Cardiac muscle cell (in vitro differentiated cells and primary cell): ENCODE data around the gene OR9G1. TPM values are rescaled to one million over a fixed set of nuclear protein-coding genes. Genes with fewer than 3 reads are reported as not detected.
"Not testable (repeated sequence)": the region's sequence is repeated elsewhere in the genome, so short reads cannot be mapped to it uniquely, and the experiment has no call there.

Source experiments
- DNase-seq, 2 donors: peaks; one replicate each; pipeline versions ENCODE4 v3.0.0 to v3.0.0-alpha.2; 2010 to 2017; ENCODE audit warnings: low read depth in 1 of 2, low spot score in 1 of 2
- H3K27ac ChIP-seq: fragments of 200-600 bp; sonication (generic); 2 replicates; pipeline ENCODE4 v1.5.1; 2016
- H3K27me3 ChIP-seq: fragments of 200-600 bp; sonication (generic); 2 replicates; pipeline ENCODE4 v1.6.0; 2016; ENCODE audit warnings: control low read depth
- H3K36me3 ChIP-seq: fragments of 200-600 bp; sonication (generic); 2 replicates; pipeline ENCODE4 v1.5.1; 2016; ENCODE audit warnings: control low read depth
- H3K4me1 ChIP-seq: fragments of 200-600 bp; sonication (generic); 2 replicates; pipeline ENCODE4 v1.8.1; 2017; ENCODE audit warnings: low read depth, mild to moderate bottlenecking, mixed run types
- H3K4me3 ChIP-seq: fragments of 200-600 bp; sonication (generic); 2 replicates; pipeline ENCODE4 v1.5.1; 2016; ENCODE audit warnings: mild to moderate bottlenecking
- H3K9me3 ChIP-seq: fragments of 200-600 bp; sonication (generic); 2 replicates; pipeline ENCODE4 v1.5.1; 2017; ENCODE audit warnings: low read depth, mild to moderate bottlenecking, control low read depth
- CTCF ChIP-seq: IDR thresholded peaks from 2 replicates; pipeline ENCODE4 v1.5.1; 2012; ENCODE audit warnings: low read depth, mild to moderate bottlenecking, low read length
- polyA plus RNA-seq: library from polyadenylated mRNA; unstranded; fragments of >200 nt; fragmentation: Nextera tagmentation; extraction: Ambion mirVana; gene quantifications from 2 replicates; pipeline ENCODE4 v1.2.1, GENCODE V29; 2016
- total RNA-seq: library from RNA; depleted of rRNA; stranded (reverse); fragments of >200 nt; gene quantifications from 2 replicates; pipeline ENCODE4 v1.2.3, GENCODE V29; 2016

The OR9G1 gene
- total RNA-seq (not detected in 2 replicates), polyA plus RNA-seq (not detected in 2 replicates)

- Histone ChIP-seq H3K4me1 (no peaks in the 10 kb centered on the region), H3K27ac (no peak within 1 kb of the TSS), H3K9me3 (no peaks in the 10 kb centered on the region), H3K27me3 (no peaks in the 10 kb centered on the region), H3K4me3 (no peak within 1 kb of the TSS), H3K36me3 (no peaks in the 10 kb centered on the region)
- no peak for TF ChIP-seq CTCF
- no peak for DNase-seq
These were observed at the start of gene OR9G1 for GRCh38 chr11:56698795-56699194. Gene OR9G1, plus strand, starts transcription at chr11:56699095. Its CDS starts 1,293 bp downstream, at chr11:56700388.

- no peaks in the 10 kb centered on the region for H3K9me3 ChIP-seq
- H3K27ac ChIP-seq = no peak overlapping the region
- H3K4me1 ChIP-seq = no peaks in the 10 kb centered on the region
- H3K36me3 ChIP-seq = no peaks in the 10 kb centered on the region
- H3K4me3 ChIP-seq = no peak overlapping the region
- no peak for DNase-seq
- no peak for TF ChIP-seq CTCF
- no peaks in the 10 kb centered on the region for H3K27me3 ChIP-seq
These were observed 39.1 kb upstream of the OR9G1 start for GRCh38 chr11:56659755-56660154.

- Histone ChIP-seq H3K4me1 (no peaks in the 10 kb centered on the region), H3K4me3 (no peak within 1 kb of the TSS), H3K27ac (no peak within 1 kb of the TSS), H3K27me3 (no peaks in the 10 kb centered on the region), H3K9me3 (no peaks in the 10 kb centered on the region), H3K36me3 (no peaks in the 10 kb centered on the region)
- no peak for TF ChIP-seq CTCF
- no peak for DNase-seq
These were observed 35.5 kb upstream of the OR9G1 start, which contains the start of gene OR5AR1 for GRCh38 chr11:56663386-56663785. Gene OR5AR1, plus strand, starts transcription at chr11:56663686. Its CDS starts 0 bp downstream, at chr11:56663686.

GRCh38 chr11:56670984-56671383, 27.9 kb upstream of the OR9G1 start:
- H3K4me3 ChIP-seq = no peak overlapping the region
- H3K9me3 ChIP-seq = no peaks in the 10 kb centered on the region
- no peaks in the 10 kb centered on the region for H3K27me3 ChIP-seq
- H3K4me1 ChIP-seq = no peaks in the 10 kb centered on the region
- no peak for DNase-seq
- H3K36me3 ChIP-seq = no peaks in the 10 kb centered on the region
- no peak for TF ChIP-seq CTCF
- H3K27ac ChIP-seq = no peak overlapping the region

- Histone ChIP-seq H3K27me3 (no peaks in the 10 kb centered on the region), H3K27ac (no peak overlapping the region), H3K4me3 (no peak overlapping the region), H3K36me3 (no peaks in the 10 kb centered on the region), H3K4me1 (no peaks in the 10 kb centered on the region), H3K9me3 (no peaks in the 10 kb centered on the region)
- no peak for DNase-seq
- TF ChIP-seq CTCF = no peak
These were observed 10.3 kb upstream of the OR9G1 start for GRCh38 chr11:56688554-56689100.

- not testable (repeated sequence) for H3K27me3 ChIP-seq, H3K4me1 ChIP-seq, H3K27ac ChIP-seq, DNase-seq, H3K36me3 ChIP-seq, H3K4me3 ChIP-seq, H3K9me3 ChIP-seq
These were observed 7.7 kb upstream of the OR9G1 start for GRCh38 chr11:56691179-56691578.
